HG03045 (cell line): ENCODE results near the gene FOXN3.
"Not testable (repeated sequence)": the region's sequence is repeated elsewhere in the genome, so short reads cannot be mapped to it uniquely, and the experiment has no call there.

Experiments
- ATAC-seq: cut with Tn5 transposase; IDR thresholded peaks from one replicate; pipeline ENCODE4 v1.9.1; 2021; ENCODE audit warnings: mild to moderate bottlenecking, moderate library complexity; ENCODE audit not compliant: unreplicated experiment

Gene FOXN3

GRCh38 chr14:89111766-89112543 is 305.1 kb downstream of the FOXN3 start:
- ATAC-seq: not testable (repeated sequence)

- not testable (repeated sequence) for ATAC-seq
These were observed 305.8 kb downstream of the FOXN3 start for GRCh38 chr14:89111232-89111631.

DNA sequence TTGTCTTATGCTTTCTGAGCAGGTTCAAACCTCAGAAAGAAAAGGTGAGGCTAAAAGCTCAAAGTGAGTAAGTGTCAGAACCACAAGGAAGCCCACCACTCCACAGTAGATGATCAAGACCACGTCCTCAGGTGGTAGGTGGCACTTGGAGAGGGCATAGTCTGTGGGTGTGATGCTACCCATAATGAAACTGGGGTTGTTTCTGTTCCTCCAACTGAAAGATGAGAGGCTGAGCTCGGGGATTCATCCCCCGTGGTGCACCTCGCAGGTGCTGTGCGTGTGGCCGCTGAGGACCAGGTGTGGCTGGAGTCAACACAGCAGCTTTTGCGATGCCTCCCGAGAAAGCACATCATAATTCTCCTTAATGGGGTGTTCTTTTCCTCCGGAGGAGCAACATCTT is 306.9 kb downstream of the FOXN3 start:
- ATAC-seq: no peak

- no peak for ATAC-seq
These were observed 308.4 kb downstream of the FOXN3 start for GRCh38 chr14:89108608-89109007.

- ATAC-seq: no peak
These were observed 309.4 kb downstream of the FOXN3 start for GRCh38 chr14:89107626-89108025.
